Thyroid gland (tissue), 4 donors: ENCODE data around the gene OR13C9. TPM values are rescaled to one million over a fixed set of nuclear protein-coding genes. Genes with fewer than 3 reads are reported as not detected.
"Not testable (repeated sequence)": the region's sequence is repeated elsewhere in the genome, so short reads cannot be mapped to it uniquely, and the experiment has no call there.

Source experiments
- DNase-seq, 2 donors: peaks; one replicate each; pipeline ENCODE4 v3.0.0-alpha.2; 2019
- H3K27ac ChIP-seq, 3 donors: fragments of 200-600 bp; sonication (generic); 1 replicate in 2 of 3; 2 replicates in 1 of 3; pipeline ENCODE4 v1.5.1; 2016 to 2019; ENCODE audit warnings: mild to moderate bottlenecking in 1 of 3, moderate library complexity in 1 of 3
- H3K27me3 ChIP-seq: fragments of 200-600 bp; sonication (generic); one replicate; pipeline ENCODE4 v1.5.1; 2019
- H3K36me3 ChIP-seq, 2 donors: fragments of 200-600 bp; sonication (generic); one replicate each; pipeline ENCODE4 v1.5.1; 2016 to 2019
- H3K4me1 ChIP-seq, 2 donors: fragments of 200-600 bp; sonication (generic); one replicate each; pipeline ENCODE4 v1.5.1; 2017 to 2019
- H3K4me3 ChIP-seq, 3 donors: fragments of 200-600 bp; sonication (generic); replicated peaks in 1 of 3; 1 replicate in 2 of 3; 2 replicates in 1 of 3; pipeline ENCODE4 v1.5.1; 2016; ENCODE audit warnings: mild to moderate bottlenecking in 1 of 3
- H3K9me3 ChIP-seq: fragments of 200-600 bp; sonication (generic); one replicate; pipeline ENCODE4 v1.5.1; 2017
- POLR2A ChIP-seq, 2 donors: fragments of 450-650 bp; IDR thresholded peaks; one replicate each; pipeline ENCODE4 v1.6.1; 2017; ENCODE audit warnings: antibody characterized with exemption in 2 of 2, mild to moderate bottlenecking in 2 of 2, moderate library complexity in 1 of 2
- WGBS, 2 donors: methylation state at CpG; one replicate each; pipeline ENCODE4 v1.1.5; 2017; 5-methylcytosine and 5-hydroxymethylcytosine counted together
- intact Hi-C: fragments of 100-400 bp; cut with DNase I; formaldehyde crosslinking; loops from one replicate; pipeline ENCODE4 v1.15.1; 2023
- total RNA-seq, 4 donors: library from RNA; depleted of rRNA; stranded (reverse); fragments of >200 nt; gene quantifications; one replicate each; pipeline ENCODE4 v1.2.3, GENCODE V29; 2016
- TF ChIP-seq, protein P1 (sequence below), 6 experiments: fragments of 200-600 bp in 3 of 6; fragments of 450-650 bp in 3 of 6; sonication (generic) in 3 of 6; IDR thresholded peaks; one replicate each; pipeline ENCODE4 v1.5.1; 2016 to 2019; ENCODE audit warnings: antibody characterized with exemption in 6 of 6, mild to moderate bottlenecking in 2 of 6, inconsistent platforms in 1 of 6, moderate library complexity in 1 of 6

Gene OR13C9
- total RNA-seq, 4 donors from 2014 or later = not detected

GRCh38 chr9:104617418-104617817, 586 bp downstream of the OR13C9 start:
- intact Hi-C loops = no loop called here
- Histone ChIP-seq H3K4me3 (no peak overlapping the region), H3K27ac (no peak overlapping the region), H3K36me3 (no peaks in the 10 kb centered on the region), H3K9me3 (no peaks in the 10 kb centered on the region), H3K27me3 (no peaks in the 10 kb centered on the region), H3K4me1 (no peaks in the 10 kb centered on the region)
- no peak for TF ChIP-seq POLR2A (IDR thresholded peaks at IDR 0.05)
- TF ChIP-seq, protein P1, sequence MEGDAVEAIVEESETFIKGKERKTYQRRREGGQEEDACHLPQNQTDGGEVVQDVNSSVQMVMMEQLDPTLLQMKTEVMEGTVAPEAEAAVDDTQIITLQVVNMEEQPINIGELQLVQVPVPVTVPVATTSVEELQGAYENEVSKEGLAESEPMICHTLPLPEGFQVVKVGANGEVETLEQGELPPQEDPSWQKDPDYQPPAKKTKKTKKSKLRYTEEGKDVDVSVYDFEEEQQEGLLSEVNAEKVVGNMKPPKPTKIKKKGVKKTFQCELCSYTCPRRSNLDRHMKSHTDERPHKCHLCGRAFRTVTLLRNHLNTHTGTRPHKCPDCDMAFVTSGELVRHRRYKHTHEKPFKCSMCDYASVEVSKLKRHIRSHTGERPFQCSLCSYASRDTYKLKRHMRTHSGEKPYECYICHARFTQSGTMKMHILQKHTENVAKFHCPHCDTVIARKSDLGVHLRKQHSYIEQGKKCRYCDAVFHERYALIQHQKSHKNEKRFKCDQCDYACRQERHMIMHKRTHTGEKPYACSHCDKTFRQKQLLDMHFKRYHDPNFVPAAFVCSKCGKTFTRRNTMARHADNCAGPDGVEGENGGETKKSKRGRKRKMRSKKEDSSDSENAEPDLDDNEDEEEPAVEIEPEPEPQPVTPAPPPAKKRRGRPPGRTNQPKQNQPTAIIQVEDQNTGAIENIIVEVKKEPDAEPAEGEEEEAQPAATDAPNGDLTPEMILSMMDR (IDR thresholded peaks at IDR 0.05) = no peak
- DNase-seq = no peak

DNA sequence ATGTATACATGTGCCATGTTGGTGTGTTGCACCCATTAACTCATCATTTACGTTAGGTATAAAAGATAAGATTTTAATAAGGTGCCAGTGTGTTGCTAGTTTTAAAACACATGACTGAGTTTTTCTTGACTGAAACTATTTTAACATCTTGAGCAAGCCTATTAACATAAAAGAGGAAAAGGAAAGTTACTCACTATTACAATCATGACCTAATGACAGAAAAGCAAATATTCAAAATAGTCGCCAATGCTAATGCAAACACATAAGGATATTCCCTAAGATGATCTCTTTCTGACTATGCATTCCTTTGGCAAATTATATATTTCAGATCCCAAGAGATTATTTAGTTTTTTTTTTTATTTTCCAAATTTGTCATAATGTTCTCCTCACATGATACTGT, 6.8 kb downstream of the OR13C9 start:
- no peak for DNase-seq
- Histone ChIP-seq H3K27me3 (no peaks in the 10 kb centered on the region), H3K4me3 (no peak overlapping the region), H3K9me3 (no peaks in the 10 kb centered on the region), H3K27ac (no peak overlapping the region), H3K4me1 (no peaks in the 10 kb centered on the region), H3K36me3 (no peaks in the 10 kb centered on the region)
- intact Hi-C loops = no loop called here
- TF ChIP-seq, protein P1 (IDR thresholded peaks at IDR 0.05) = no peak
- no peak for TF ChIP-seq POLR2A (IDR thresholded peaks at IDR 0.05)
- 86 to 87% methylated on average over 2 of the region's 2 CpGs for WGBS, 2 donors

- H3K4me1 ChIP-seq = no peaks in the 10 kb centered on the region
- no peak overlapping the region for H3K4me3 ChIP-seq
- no peak overlapping the region for H3K27ac ChIP-seq
- TF ChIP-seq, protein P1 (IDR thresholded peaks at IDR 0.05) = no peak
- TF ChIP-seq POLR2A (IDR thresholded peaks at IDR 0.05) = no peak
- no peaks in the 10 kb centered on the region for H3K36me3 ChIP-seq
- no peaks in the 10 kb centered on the region for H3K9me3 ChIP-seq
- no peak for DNase-seq
- no peaks in the 10 kb centered on the region for H3K27me3 ChIP-seq
- WGBS, 2 donors = 40 to 48% methylated on average over 1 of the region's 1 CpG
- intact Hi-C loops = no loop called here
These were observed 9.7 kb downstream of the OR13C9 start for GRCh38 chr9:104608336-104608735.

GRCh38 chr9:104606152-104606551, 11.9 kb downstream of the OR13C9 start:
- WGBS, 2 donors = 84 to 87% methylated on average over 2 of the region's 2 CpGs
- H3K27me3 ChIP-seq = no peaks in the 10 kb centered on the region
- H3K4me3 ChIP-seq = no peak overlapping the region
- no peak for DNase-seq
- no peak overlapping the region for H3K27ac ChIP-seq
- intact Hi-C loops = no loop called here
- no peak for TF ChIP-seq POLR2A (IDR thresholded peaks at IDR 0.05)
- TF ChIP-seq, protein P1 (IDR thresholded peaks at IDR 0.05) = no peak
- H3K4me1 ChIP-seq = no peaks in the 10 kb centered on the region
- H3K36me3 ChIP-seq = no peaks in the 10 kb centered on the region
- H3K9me3 ChIP-seq = no peaks in the 10 kb centered on the region

DNA sequence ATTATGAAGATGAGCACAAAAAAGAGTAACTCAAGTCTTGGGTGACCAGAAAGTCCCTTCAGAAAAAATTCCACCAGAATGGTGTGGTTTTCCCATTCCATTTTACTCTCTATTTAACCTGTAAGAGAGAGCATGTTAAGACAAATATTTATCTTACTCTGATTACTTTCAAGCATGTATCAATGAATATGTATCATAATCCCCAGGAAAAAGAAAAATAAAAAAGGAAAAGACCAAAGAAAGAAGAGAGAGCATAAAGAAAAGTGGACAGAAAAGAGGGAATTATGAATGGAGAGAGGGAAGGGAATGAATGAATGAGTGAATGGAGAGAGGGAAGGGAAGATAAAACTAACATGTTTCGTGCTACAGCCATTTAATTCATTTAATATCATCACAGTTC, 12.5 kb downstream of the OR13C9 start, which contains the start of gene OR13C2:
TSS of gene OR13C2 (minus strand) at position 101 of the 400 bp plus-strand sequence. CDS start at position 101, 0 bp downstream.
- intact Hi-C loops, H3K4me3 ChIP-seq: not testable (repeated sequence)
- 79% methylated on average over 1 of the region's 1 CpG for WGBS, 2 donors

GRCh38 chr9:104604801-104605200, 13.2 kb downstream of the OR13C9 start:
- no peak for DNase-seq
- TF ChIP-seq, protein P1 (IDR thresholded peaks at IDR 0.05) = no peak
- no peak for TF ChIP-seq POLR2A (IDR thresholded peaks at IDR 0.05)
- intact Hi-C loops = no loop called here
- H3K4me1 ChIP-seq = no peaks in the 10 kb centered on the region
- H3K9me3 ChIP-seq = no peaks in the 10 kb centered on the region
- 75 to 87% methylated on average over 3 of the region's 3 CpGs for WGBS, 2 donors
- H3K27me3 ChIP-seq = no peaks in the 10 kb centered on the region
- H3K27ac ChIP-seq = no peak overlapping the region
- H3K4me3 ChIP-seq = no peak overlapping the region
- no peaks in the 10 kb centered on the region for H3K36me3 ChIP-seq

More for the DNA sequence above, 12.5 kb downstream of the OR13C9 start, which contains the start of gene OR13C2:
- not testable (repeated sequence) for H3K4me1 ChIP-seq, H3K9me3 ChIP-seq, H3K36me3 ChIP-seq, H3K27ac ChIP-seq, DNase-seq, H3K27me3 ChIP-seq

GRCh38 chr9:104599313-104599712, 18.7 kb downstream of the OR13C9 start, which contains the start of gene OR13C5:
TSS of gene OR13C5 (minus strand) at chr9:104599413. CDS start at chr9:104599413, 0 bp downstream.
- H3K27me3 ChIP-seq, DNase-seq, H3K4me3 ChIP-seq, intact Hi-C loops, H3K27ac ChIP-seq, H3K4me1 ChIP-seq, H3K9me3 ChIP-seq, H3K36me3 ChIP-seq: not testable (repeated sequence)

- H3K27ac ChIP-seq, DNase-seq, H3K4me1 ChIP-seq, H3K4me3 ChIP-seq, H3K27me3 ChIP-seq, H3K9me3 ChIP-seq, H3K36me3 ChIP-seq, intact Hi-C loops: not testable (repeated sequence)
- WGBS, 2 donors = 63 to 67% methylated on average over 1 to 2 of the region's 3 CpGs
These were observed 19.3 kb downstream of the OR13C9 start for GRCh38 chr9:104598749-104599148.
